ENCODE results near the gene CEACAM7.
A peak's percentile ranks its signal among the peaks of the same experiment; 100 is the strongest.

CEACAM7 gene

GRCh38 chr19:41700381-41701195, 12.5 kb upstream of the CEACAM7 start:
- no peak for DNase-seq (ENCODE audit: low spot score)

GRCh38 chr19:41699968-41700323, 11.9 kb upstream of the CEACAM7 start:
- no peak for DNase-seq (ENCODE audit: low spot score)

- DNase-seq (ENCODE audit: low spot score), result peak; percentile 45
Measured at GRCh38 chr19:41699231-41699967, 11.3 kb upstream of the CEACAM7 start.

- DNase-seq (ENCODE audit: low spot score), result peak; percentile 65
Measured at GRCh38 chr19:41698746-41699230, 10.7 kb upstream of the CEACAM7 start.

GRCh38 chr19:41697198-41697855, 9.3 kb upstream of the CEACAM7 start:
- no peak for DNase-seq (ENCODE audit: low spot score)

- peak; percentile 14 for DNase-seq (ENCODE audit: low spot score)
Measured at GRCh38 chr19:41696402-41697197, 8.5 kb upstream of the CEACAM7 start.

- no peak for DNase-seq (ENCODE audit: low spot score)
Measured at GRCh38 chr19:41695745-41696144, 7.7 kb upstream of the CEACAM7 start.

- DNase-seq (ENCODE audit: low spot score), result no peak
Measured at GRCh38 chr19:41694831-41695635, 7.0 kb upstream of the CEACAM7 start.

GRCh38 chr19:41694196-41694595, 6.1 kb upstream of the CEACAM7 start:
- DNase-seq (ENCODE audit: low spot score), result no peak

- DNase-seq (ENCODE audit: low spot score), result peak; percentile 31
Measured at GRCh38 chr19:41691268-41691970, 3.3 kb upstream of the CEACAM7 start.

- DNase-seq (ENCODE audit: low spot score), result no peak
Measured at GRCh38 chr19:41690801-41691065, 2.7 kb upstream of the CEACAM7 start.

- no peak for DNase-seq (ENCODE audit: low spot score)
Measured at GRCh38 chr19:41689993-41690800, 2.1 kb upstream of the CEACAM7 start.

- DNase-seq (ENCODE audit: low spot score), result no peak
Measured at GRCh38 chr19:41688687-41689086, 617 bp upstream of the CEACAM7 start.

GRCh38 chr19:41687419-41687818, 651 bp downstream of the CEACAM7 start:
- no peak for DNase-seq (ENCODE audit: low spot score)

GRCh38 chr19:41682437-41682836, 5.6 kb downstream of the CEACAM7 start:
- no peak for DNase-seq (ENCODE audit: low spot score)

GRCh38 chr19:41671486-41671885, 16.6 kb downstream of the CEACAM7 start:
- DNase-seq (ENCODE audit: low spot score), result peak; percentile 58

- no peak for DNase-seq (ENCODE audit: low spot score)
Measured at GRCh38 chr19:41670755-41671154, 17.3 kb downstream of the CEACAM7 start.

GRCh38 chr19:41668315-41668714, 19.8 kb downstream of the CEACAM7 start:
- no peak for DNase-seq (ENCODE audit: low spot score)

GRCh38 chr19:41666075-41666474, 22.0 kb downstream of the CEACAM7 start:
- DNase-seq (ENCODE audit: low spot score), result no peak

- DNase-seq (ENCODE audit: low spot score), result no peak
Measured at GRCh38 chr19:41657157-41657556, 30.9 kb downstream of the CEACAM7 start.
